ENCODE results near the gene TNFRSF14.

The TNFRSF14 gene

DNA sequence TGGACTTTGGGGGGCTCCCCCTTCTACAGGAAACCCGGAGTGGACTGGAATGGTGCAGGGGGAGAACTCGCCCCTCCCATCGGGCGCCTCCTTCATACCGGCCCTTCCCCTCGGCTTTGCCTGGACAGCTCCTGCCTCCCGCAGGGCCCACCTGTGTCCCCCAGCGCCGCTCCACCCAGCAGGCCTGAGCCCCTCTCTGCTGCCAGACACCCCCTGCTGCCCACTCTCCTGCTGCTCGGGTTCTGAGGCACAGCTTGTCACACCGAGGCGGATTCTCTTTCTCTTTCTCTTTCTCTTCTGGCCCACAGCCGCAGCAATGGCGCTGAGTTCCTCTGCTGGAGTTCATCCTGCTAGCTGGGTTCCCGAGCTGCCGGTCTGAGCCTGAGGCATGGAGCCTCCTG, at the start of gene TNFRSF14:
TSS of gene TNFRSF14 (plus strand) at position 95 of the 401 bp plus-strand sequence. CDS start at position 389, 294 bp downstream.
- peak; percentile 72 for DNase-seq

DNA sequence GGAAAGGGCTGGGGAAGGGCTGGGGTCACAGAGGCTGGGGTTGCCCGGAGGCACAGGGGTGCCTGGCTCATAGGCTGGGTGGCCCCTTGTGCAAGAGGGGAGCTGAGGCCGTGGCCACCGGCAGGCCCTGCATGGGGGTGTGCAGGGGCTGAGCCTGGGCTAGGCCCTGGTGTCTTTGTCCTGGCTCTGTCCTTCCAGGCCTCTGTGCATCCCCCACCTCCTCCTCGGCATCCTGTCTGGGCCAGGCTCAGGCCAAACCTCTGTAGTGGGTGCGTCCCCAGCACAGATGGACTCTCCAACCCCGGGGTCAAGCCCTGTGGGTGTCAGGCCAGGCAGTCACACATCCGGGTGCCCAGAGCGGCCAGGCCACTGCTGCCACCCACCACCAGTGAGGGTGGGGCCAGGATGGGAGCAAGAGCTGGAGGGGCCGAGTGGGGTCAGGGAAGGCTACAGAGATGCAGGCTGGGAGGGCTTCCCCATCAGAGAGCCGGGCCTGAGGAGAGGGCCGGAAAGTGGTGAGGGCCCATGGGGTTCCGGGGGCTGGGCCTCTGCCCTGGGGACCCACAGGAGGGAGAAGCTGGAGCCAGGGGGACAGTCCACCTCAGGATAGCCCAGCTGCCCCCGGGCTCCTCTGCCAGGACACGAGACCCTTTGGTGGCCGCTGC, 49.1 kb upstream of the TNFRSF14 start:
- DNase-seq, result no peak

GRCh38 chr1:2507744-2508155, 48.4 kb upstream of the TNFRSF14 start:
- DNase-seq, result no peak

GRCh38 chr1:2508180-2508579, 48.0 kb upstream of the TNFRSF14 start:
- no peak for DNase-seq

GRCh38 chr1:2508751-2509150, 47.4 kb upstream of the TNFRSF14 start:
- no peak for DNase-seq

DNA sequence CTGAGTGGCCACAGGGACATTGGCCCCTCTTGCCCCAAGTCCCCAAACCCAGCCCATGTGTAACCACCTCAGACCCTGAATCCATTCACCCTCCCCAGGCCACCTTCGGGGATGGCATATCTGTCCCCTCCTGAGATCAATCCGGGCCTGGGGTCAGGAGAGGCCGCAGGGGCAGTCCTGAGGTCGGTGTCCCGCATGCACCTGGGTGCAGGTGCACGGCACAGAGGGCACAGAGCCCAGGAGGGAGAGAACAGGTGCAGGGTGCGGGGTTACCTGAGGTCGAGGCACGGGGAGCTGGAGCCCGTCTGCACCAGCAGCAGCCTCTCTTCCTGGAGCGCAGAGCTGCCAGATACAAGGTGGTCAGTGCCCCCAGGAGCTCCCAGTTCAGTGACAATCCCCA, 46.6 kb upstream of the TNFRSF14 start:
- DNase-seq, result no peak

GRCh38 chr1:2510366-2511155, 45.6 kb upstream of the TNFRSF14 start:
- DNase-seq, result no peak

DNA sequence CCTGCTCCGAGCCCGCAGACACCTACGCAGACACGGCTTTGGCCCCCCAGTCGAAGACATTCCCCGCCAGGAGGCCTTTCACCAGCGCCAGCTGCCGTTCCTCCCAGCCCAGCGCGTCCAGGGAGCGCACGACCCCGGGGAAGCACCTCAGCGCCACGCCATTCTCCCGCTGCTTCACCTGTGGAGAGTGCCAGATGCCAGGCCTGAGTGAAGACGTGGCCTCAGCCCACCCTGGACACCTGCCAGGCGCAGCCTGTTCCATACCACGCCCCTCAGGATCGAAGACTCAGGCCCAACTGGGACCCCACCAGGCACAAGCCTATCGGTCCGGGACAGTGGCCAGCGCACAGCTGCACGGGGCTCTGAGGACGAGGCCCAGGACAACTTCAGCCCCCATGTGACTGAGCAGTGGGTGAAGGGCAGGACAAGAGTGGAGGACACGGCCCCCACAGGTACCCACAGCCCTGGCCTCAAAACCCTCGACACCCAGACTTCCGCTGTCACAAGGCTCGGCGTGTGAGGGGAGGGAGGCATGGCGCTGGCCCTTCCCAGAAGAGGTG, 43.2 kb upstream of the TNFRSF14 start:
- DNase-seq, result no peak

DNA sequence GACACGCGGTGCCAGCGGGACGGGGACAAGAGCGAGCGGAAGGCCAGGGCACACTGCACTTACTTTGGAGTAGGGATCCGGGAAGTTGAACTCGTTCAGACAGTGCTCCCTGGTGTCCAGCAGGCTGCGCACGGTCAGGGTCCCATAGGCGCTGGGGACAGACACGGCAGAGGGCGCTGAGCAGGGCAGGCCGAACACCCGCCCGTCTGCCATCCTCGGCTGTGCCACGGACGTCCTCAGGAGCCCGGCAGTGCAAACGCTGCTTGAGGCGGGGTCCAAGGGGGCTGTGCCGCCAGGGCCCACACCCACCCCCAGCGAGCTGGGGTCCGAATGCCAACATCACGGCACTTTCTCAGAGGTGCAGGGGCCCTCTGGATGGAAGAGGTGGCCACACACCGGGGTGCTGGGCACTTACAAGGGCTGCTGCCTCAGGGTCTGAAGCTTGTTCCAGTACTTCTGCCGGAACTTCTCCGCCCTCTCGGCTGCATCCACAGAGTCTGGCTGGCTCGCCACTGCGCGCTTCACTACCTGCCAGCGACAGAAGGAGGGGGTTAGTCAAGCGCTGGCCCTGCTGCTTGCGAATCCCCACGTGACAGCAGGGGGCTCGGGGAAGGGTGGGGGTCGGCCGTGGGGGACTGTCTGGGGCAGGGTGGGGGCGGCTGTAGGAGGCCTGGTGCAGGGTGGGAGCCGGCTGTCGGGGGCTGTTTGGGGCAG, 42.1 kb upstream of the TNFRSF14 start:
- no peak for DNase-seq

GRCh38 chr1:2514863-2515762, 41.1 kb upstream of the TNFRSF14 start:
- no peak for DNase-seq

DNA sequence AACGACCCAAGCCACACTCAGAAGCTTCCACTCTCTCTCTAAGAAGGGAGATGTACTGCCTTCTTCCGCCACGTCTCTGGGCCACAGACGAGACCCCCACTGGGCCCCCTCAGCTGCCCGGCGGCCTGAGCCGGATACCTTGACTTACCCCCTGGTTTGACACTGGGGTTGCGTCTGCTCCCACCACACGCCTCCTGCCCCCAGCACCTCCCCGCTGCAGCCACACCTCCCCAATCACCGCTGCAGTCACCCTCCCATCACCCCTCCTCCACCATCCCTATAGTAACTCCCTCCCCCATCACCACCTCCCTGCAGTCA, 40.4 kb upstream of the TNFRSF14 start:
- no peak for DNase-seq

GRCh38 chr1:2516124-2516523, 40.0 kb upstream of the TNFRSF14 start:
- no peak for DNase-seq

- DNase-seq, result no peak
Measured at GRCh38 chr1:2516946-2517345, 39.2 kb upstream of the TNFRSF14 start.

DNA sequence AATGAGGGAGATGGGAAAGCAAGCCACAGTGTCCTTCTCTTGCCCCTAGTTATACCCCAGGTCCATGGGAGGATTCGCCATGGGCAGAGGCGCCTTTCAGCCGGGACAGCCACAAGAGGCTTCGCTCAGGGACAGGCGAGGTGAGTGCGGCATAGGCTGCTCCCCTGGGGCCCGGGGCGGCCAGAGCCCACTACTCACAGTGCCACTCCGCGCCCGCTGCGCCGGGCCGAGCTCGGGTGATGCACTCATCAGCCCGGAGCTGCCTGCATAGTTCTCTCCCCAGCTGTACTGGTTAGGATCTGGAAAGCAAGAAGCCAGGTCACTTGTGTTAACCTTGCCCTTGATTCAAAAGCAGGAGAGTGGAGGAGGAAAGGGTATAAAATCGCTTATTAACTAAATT, 38.2 kb upstream of the TNFRSF14 start:
- no peak for DNase-seq

GRCh38 chr1:2518528-2518927, 37.6 kb upstream of the TNFRSF14 start:
- DNase-seq, result no peak

DNA sequence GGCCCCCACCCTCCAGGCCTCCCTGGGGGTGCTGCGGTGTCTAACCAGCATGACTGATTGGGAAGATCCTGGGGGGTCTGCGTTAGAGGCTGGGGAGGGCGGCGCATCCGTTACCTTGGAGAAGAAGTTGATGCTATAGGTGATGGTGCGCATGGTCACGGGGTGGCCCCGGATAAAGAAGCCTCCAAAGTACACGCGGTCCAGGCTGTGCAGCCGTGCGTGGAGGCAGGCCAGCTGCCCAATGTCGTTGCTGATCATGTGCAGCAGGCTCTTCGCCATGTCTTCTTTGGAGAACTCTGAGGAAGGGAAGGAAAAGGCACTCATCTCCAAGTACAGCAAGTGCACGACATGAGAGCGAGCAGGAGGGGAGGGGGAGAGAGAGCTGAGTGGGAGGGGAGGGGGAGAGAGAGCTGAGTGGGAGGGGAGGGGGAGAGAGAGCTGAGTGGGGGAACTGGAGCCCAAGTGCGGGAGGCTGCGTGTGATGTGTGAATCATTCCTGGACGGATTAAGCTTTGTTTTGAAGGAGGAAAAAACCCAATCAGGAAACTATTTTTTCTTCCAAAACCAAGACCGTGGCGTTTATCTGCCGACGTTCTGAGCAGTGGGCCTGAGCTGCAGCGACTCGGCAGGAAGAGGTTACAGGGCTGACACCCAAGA, 37.0 kb upstream of the TNFRSF14 start:
- no peak for DNase-seq

DNA sequence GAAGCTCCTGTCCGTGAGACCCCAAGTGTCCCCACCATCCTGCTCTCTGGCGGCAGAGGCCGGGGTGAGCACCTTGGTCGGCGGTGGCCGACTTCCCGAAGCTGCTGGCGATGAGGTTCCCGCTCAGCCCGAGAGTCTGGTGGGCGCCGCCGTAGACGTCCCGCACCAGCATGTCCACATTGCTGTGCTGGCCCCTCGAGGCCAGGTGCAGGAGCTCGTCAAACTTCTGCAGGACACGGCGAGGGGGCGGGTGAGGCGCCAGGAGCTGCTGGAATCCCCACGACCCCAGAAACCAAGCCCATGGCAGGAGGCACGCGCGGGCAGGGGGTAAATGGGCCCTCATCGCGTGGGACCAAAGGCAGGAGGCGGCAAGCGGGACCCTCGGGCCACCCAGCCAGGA, 36.4 kb upstream of the TNFRSF14 start:
- no peak for DNase-seq

DNA sequence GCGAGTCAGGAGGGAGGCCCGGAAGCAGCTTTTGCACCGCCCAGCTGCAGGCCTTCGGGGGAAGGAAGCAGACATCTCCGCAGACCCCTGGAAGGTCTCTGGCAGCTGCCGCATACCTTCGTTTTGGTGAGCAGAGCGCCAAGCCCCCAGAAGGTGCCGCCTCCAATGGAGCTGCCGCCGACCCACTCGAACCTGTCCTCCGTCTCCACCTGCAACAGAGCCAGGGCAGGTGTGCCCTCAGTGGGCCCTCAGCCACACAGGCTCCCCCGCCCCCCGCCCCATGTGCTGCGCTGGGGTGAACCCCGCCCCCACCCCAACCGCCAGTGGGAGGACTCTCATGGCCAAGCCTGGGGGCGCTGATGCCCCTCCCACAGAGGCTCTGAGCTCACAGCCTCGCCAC, 36.0 kb upstream of the TNFRSF14 start:
- no peak for DNase-seq

DNA sequence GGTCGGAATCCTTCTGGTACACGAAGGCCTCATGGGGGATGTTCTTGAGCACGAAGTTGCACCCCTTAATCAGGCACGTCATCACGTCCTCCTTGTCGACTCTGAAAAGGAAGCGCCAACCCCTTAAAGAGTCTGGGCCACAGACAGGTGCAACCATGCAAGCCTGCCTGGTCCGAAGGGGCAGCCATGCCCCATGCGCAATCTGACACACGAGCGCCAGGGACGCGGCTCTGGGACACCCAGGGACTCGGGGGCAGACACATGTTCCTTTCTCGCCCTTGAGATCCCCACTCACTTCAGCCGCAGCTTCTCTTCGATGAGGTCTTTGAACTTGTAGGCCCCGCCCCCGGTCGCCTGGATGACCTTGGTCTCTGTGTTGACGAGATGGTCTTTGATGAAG, 35.4 kb upstream of the TNFRSF14 start:
- no peak for DNase-seq

- DNase-seq, result no peak
Measured at GRCh38 chr1:2522230-2522629, 33.9 kb upstream of the TNFRSF14 start.

- peak; percentile 59 for DNase-seq
Measured at GRCh38 chr1:2523191-2523890, 32.8 kb upstream of the TNFRSF14 start.
